Gastroesophageal sphincter (tissue), 4 donors: Measurements from ENCODE around the gene FAM3B. TPM values are rescaled to one million over a fixed set of nuclear protein-coding genes. Genes with fewer than 3 reads are reported as not detected.

Source experiments
- ATAC-seq: fragments of 150-250 bp; one replicate; pipeline ENCODE4 v1.9.1; 2016; ENCODE audit warnings: mild to moderate bottlenecking, moderate library complexity
- H3K27ac ChIP-seq, 4 donors: fragments of 200-600 bp; sonication (generic) in 3 of 4; 1 replicate in 3 of 4; 2 replicates in 1 of 4; pipeline ENCODE4 v1.5.1; 2016 to 2019
- H3K27me3 ChIP-seq: fragments of 200-600 bp; sonication (generic); one replicate; pipeline ENCODE4 v1.5.1; 2019
- H3K36me3 ChIP-seq, 2 donors: fragments of 200-600 bp; sonication (generic); one replicate each; pipeline ENCODE4 v1.5.1; 2019; ENCODE audit warnings: control low read depth in 1 of 2
- H3K4me1 ChIP-seq, 3 donors: fragments of 200-600 bp; sonication (generic); 1 replicate in 2 of 3; 2 replicates in 1 of 3; pipeline ENCODE4 v1.5.1; 2016 to 2019; ENCODE audit warnings: control low read depth in 2 of 3
- H3K4me3 ChIP-seq, 2 donors: fragments of 200-600 bp; sonication (generic); one replicate each; pipeline ENCODE4 v1.5.1; 2019; ENCODE audit warnings: mild to moderate bottlenecking in 1 of 2, moderate library complexity in 1 of 2
- H3K9me3 ChIP-seq, 3 donors: fragments of 200-600 bp; sonication (generic); one replicate each; pipeline ENCODE4 v1.5.1; 2017 to 2019; ENCODE audit warnings: control low read depth in 2 of 3
- EP300 ChIP-seq: sonication (generic); formaldehyde crosslinking; IDR thresholded peaks from one replicate; pipeline ENCODE4 v1.6.1; 2017; ENCODE audit warnings: antibody characterized with exemption, mild to moderate bottlenecking
- POLR2A ChIP-seq, 2 donors: fragments of 450-650 bp; IDR thresholded peaks; one replicate each; pipeline ENCODE4 v1.6.1; 2017; ENCODE audit warnings: antibody characterized with exemption in 2 of 2, mild to moderate bottlenecking in 2 of 2, moderate library complexity in 1 of 2
- POLR2AphosphoS5 ChIP-seq: sonication (generic); formaldehyde crosslinking; IDR thresholded peaks from one replicate; pipeline ENCODE4 v1.6.1; 2017; ENCODE audit warnings: antibody characterized with exemption
- WGBS, 2 donors: methylation state at CpG; one replicate each; pipeline ENCODE4 v1.1.5; 2018; ENCODE audit warnings: low coverage in 1 of 2; 5-methylcytosine and 5-hydroxymethylcytosine counted together
- total RNA-seq, 4 donors: library from RNA; depleted of rRNA; stranded (reverse); fragments of >200 nt; gene quantifications; one replicate each; pipeline ENCODE4 v1.1.0, GENCODE V29; 2016
- TF ChIP-seq, protein P1 (sequence below), 4 experiments: fragments of 200-600 bp in 2 of 4; fragments of 450-650 bp in 2 of 4; sonication (generic) in 1 of 4; IDR thresholded peaks; one replicate each; pipeline ENCODE4 v1.5.1; 2017 to 2019; ENCODE audit warnings: antibody characterized with exemption in 4 of 4, mild to moderate bottlenecking in 2 of 4, moderate library complexity in 2 of 4

FAM3B gene
- total RNA-seq, 4 donors from 2014 or later: 0.31 to 7.1 TPM; not detected in 2

DNA sequence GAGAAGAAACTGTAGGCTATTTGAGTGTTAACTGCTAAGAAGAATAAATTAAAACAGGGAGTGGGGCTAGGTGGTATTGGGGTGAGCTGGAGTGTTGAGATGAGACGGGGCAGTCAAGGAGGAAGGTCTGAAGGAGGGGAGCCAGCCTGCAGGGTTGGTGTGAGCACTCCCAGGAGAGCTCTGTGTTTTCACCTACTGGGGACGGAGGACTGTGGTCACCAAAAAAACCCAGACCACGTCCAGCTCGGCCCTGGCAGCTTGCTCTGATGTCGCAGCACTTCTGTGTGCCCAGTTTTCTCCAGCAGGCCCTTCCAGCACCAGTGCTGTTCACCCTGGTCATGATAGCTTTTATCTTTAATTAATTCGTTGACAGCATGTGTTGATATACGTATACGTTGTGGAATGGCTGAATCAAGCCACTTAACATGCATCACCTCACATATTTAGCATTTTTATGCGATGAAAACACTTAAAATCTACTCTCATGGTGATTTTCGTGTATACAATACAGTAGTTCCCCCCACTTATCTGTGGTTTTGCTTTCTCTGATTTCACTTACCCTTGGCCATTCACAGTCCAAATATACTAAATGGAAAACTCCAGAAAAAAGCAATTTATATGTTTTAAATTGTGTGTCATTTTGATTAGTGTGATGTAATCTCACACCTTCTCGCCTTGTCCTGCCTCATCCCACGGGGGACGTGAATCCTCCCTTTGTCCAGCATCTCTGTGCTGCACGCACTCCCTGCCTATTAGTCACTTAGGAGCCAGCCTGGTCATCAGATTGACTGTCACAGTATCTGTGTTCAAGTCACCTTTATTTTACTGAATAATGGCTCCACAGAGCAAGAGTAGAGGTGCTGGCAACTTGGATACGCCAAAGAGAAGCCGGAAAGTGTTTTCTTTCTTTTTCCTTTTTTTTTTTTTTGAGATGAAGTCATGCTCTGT, 12.3 kb downstream of the FAM3B start:
- H3K4me3 ChIP-seq: no peak overlapping the region
- H3K9me3 ChIP-seq: peaks cover 0 to 11% (median 0%) of the 10 kb centered on the region in 3 donors
- no peaks in the 10 kb centered on the region for H3K27me3 ChIP-seq
- TF ChIP-seq EP300: no peak
- no peak for TF ChIP-seq POLR2A (IDR thresholded peaks at IDR 0.05)
- no peak for TF ChIP-seq POLR2AphosphoS5
- TF ChIP-seq, protein P1, sequence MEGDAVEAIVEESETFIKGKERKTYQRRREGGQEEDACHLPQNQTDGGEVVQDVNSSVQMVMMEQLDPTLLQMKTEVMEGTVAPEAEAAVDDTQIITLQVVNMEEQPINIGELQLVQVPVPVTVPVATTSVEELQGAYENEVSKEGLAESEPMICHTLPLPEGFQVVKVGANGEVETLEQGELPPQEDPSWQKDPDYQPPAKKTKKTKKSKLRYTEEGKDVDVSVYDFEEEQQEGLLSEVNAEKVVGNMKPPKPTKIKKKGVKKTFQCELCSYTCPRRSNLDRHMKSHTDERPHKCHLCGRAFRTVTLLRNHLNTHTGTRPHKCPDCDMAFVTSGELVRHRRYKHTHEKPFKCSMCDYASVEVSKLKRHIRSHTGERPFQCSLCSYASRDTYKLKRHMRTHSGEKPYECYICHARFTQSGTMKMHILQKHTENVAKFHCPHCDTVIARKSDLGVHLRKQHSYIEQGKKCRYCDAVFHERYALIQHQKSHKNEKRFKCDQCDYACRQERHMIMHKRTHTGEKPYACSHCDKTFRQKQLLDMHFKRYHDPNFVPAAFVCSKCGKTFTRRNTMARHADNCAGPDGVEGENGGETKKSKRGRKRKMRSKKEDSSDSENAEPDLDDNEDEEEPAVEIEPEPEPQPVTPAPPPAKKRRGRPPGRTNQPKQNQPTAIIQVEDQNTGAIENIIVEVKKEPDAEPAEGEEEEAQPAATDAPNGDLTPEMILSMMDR (IDR thresholded peaks at IDR 0.05): no peak
- H3K36me3 ChIP-seq: no peaks in the 10 kb centered on the region
- no peak for ATAC-seq
- H3K4me1 ChIP-seq: no peaks in the 10 kb centered on the region
- 71 to 81% methylated on average over 8 to 16 of the region's 16 CpGs for WGBS, 2 donors
- no peak overlapping the region for H3K27ac ChIP-seq

DNA sequence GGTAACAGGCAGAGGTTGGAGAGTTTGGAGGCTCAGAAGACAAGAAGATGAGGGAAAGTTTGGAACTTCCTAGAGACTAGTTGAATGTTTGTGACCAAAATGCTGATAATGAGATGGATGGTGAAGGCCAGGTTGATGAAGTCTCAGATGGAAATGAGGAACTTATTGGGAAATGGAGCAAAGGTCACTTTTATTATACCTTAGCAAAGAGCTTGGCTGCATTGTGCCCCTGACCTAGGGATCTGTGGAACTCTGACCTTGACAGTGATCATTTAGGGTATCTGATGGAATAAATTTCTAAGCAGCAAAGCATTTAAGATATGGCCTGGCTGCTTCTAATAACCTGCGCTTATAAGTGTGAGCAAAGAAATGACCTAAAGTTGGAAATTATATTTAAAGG, 17.2 kb downstream of the FAM3B start:
- no peaks in the 10 kb centered on the region for H3K4me1 ChIP-seq
- H3K27ac ChIP-seq: no peak overlapping the region
- ATAC-seq: no peak
- peaks cover 0 to 28% (median 0%) of the 10 kb centered on the region in 3 donors for H3K9me3 ChIP-seq
- WGBS, 2 donors: 83 to 100% methylated on average over 1 of the region's 1 CpG
- H3K36me3 ChIP-seq: no peaks in the 10 kb centered on the region
- H3K27me3 ChIP-seq: peaks cover 4% of the 10 kb centered on the region
- H3K4me3 ChIP-seq: no peak overlapping the region
- TF ChIP-seq POLR2A (IDR thresholded peaks at IDR 0.05) (no peak), EP300 (no peak), POLR2AphosphoS5 (no peak)
- TF ChIP-seq, protein P1 (IDR thresholded peaks at IDR 0.05): no peak

DNA sequence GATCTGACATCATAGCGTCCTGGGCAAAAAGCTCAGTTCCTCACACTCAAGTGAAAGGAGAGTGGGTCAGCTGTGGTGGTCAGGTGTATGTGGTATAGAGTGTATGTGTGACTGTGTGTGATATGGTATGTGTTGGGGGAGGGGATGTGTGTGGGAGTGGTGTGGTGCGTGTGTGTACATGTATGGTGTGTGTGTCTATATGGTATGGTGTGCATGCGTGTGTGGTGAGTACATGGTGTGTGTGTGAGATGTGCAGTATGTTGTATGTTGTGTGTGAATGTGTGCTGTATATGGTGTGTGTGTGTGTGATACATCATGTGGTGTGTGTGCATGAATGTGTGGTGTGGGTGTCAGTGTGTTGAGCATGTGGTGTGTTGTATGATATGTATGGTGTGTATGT, 20.9 kb downstream of the FAM3B start:
- WGBS, 2 donors: 91% methylated on average over 3 of the region's 3 CpGs; no CpG with 5 or more reads in 1 of the 2 donors
- H3K27ac ChIP-seq: no peak overlapping the region
- peaks cover 5% of the 10 kb centered on the region for H3K27me3 ChIP-seq
- H3K9me3 ChIP-seq: peaks cover 0 to 35% (median 0%) of the 10 kb centered on the region in 3 donors
- TF ChIP-seq EP300 (no peak), POLR2AphosphoS5 (no peak), POLR2A (IDR thresholded peaks at IDR 0.05) (no peak)
- TF ChIP-seq, protein P1 (IDR thresholded peaks at IDR 0.05): no peak
- no peak for ATAC-seq
- H3K4me1 ChIP-seq: no peaks in the 10 kb centered on the region
- H3K4me3 ChIP-seq: no peak overlapping the region
- H3K36me3 ChIP-seq: no peaks in the 10 kb centered on the region

DNA sequence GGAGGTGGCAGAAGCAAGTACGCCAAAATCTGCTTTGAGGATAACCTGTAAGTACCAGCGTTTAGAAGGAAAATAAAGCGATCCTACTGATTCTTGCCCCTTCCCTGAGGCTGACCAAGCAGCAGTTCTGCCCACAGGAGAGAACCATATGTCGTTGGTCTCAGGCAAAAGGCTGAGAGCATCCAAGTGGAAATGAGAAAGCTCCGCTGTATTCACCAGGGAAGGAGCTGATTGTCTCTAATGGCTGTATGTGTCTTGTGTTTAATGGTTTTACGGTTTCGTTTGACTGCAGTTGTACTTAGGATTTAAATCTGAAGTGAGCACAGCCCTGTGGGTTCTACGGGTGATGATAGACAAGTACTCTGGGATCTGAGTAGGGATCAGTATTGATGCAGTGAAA, 21.9 kb downstream of the FAM3B start:
- WGBS, 2 donors: 90 to 91% methylated on average over 6 to 8 of the region's 8 CpGs
- TF ChIP-seq EP300 (no peak), POLR2AphosphoS5 (no peak), POLR2A (IDR thresholded peaks at IDR 0.05) (no peak)
- TF ChIP-seq, protein P1 (IDR thresholded peaks at IDR 0.05): no peak
- Histone ChIP-seq H3K4me1 (no peaks in the 10 kb centered on the region), H3K27ac (no peak overlapping the region), H3K9me3 (peaks cover 0 to 33% (median 0%) of the 10 kb centered on the region in 3 donors), H3K4me3 (no peak overlapping the region), H3K27me3 (peaks cover 5% of the 10 kb centered on the region), H3K36me3 (no peaks in the 10 kb centered on the region)
- ATAC-seq: no peak
